IMR-90 (cell line): ENCODE measurements around the gene RPP40. TPM values are rescaled to one million over a fixed set of nuclear protein-coding genes. Genes with fewer than 3 reads are reported as not detected.

Experiments
- ATAC-seq: fragments of 200-7000 bp; cut with Tn5 transposase; 2 replicates; pipeline ENCODE4 v1.9.1; 2020; ENCODE audit warnings: low read depth, mild to moderate bottlenecking, moderate library complexity
- BruUV-seq: library from RNA; stranded (reverse); fragments of 400-500 nt; replicated peaks from 2 replicates; lab custom pipeline; 2021; lab: Mats Ljungman, UMichigan
- CTCF ChIA-PET: fragments of 300-600 bp; formaldehyde crosslinking; extraction: SDS; loops from one replicate; lab custom pipeline; 2021; ENCODE audit warnings: antibody characterized with exemption; lab: Yijun Ruan, JAX
- POLR2A ChIA-PET: fragments of 300-600 bp; sonication (Branson Sonifier 250); formaldehyde crosslinking; loops from one replicate; lab custom pipeline; 2022; ENCODE audit warnings: antibody characterized with exemption; ENCODE audit not compliant: unreplicated experiment; lab: Charles Lee
- DNase-seq: peaks from one replicate; pipeline ENCODE4 v3.0.0; 2013
- H2AFZ ChIP-seq: replicated peaks from 2 replicates; pipeline ENCODE3; 2013; ENCODE audit warnings: low read length, mild to moderate bottlenecking; ENCODE audit not compliant: poor library complexity
- H2AK5ac ChIP-seq: 2 replicates; pipeline ENCODE4 v1.6.1; 2013; ENCODE audit warnings: low read depth, low read length, inconsistent platforms
- H2AK9ac ChIP-seq: replicated peaks from 2 replicates; pipeline ENCODE3; 2013; ENCODE audit warnings: mild to moderate bottlenecking, low read depth, low read length, moderate library complexity; ENCODE audit not compliant: poor library complexity
- H2BK120ac ChIP-seq: 2 replicates; pipeline ENCODE4 v1.6.1; 2013; ENCODE audit warnings: low read depth, low read length, inconsistent platforms
- H2BK15ac ChIP-seq: 3 replicates; pipeline ENCODE4 v1.6.1; 2013; ENCODE audit warnings: low read depth, low read length, inconsistent platforms
- H2BK20ac ChIP-seq: 2 replicates; pipeline ENCODE4 v1.6.1; 2013; ENCODE audit warnings: low read depth, mild to moderate bottlenecking, inconsistent platforms, low read length, moderate library complexity
- H2BK5ac ChIP-seq: 2 replicates; pipeline ENCODE4 v1.6.1; 2013; ENCODE audit warnings: mild to moderate bottlenecking, low read depth, low read length, inconsistent platforms; ENCODE audit not compliant: poor library complexity, severe bottlenecking
- H3K14ac ChIP-seq: replicated peaks from 2 replicates; pipeline ENCODE4 v1.6.1; 2013; ENCODE audit warnings: low read depth, low read length, inconsistent platforms
- H3K18ac ChIP-seq: 2 replicates; pipeline ENCODE4 v1.6.1; 2013; ENCODE audit warnings: low read depth, low read length, control low read depth
- H3K23ac ChIP-seq: 2 replicates; pipeline ENCODE4 v1.6.1; 2013; ENCODE audit warnings: low read depth, low read length, inconsistent platforms
- H3K27ac ChIP-seq: 2 replicates; pipeline ENCODE4 v1.5.1; 2013; ENCODE audit warnings: mild to moderate bottlenecking, control low read depth, low read length; ENCODE audit not compliant: insufficient read depth
- H3K27me3 ChIP-seq: 2 replicates; pipeline ENCODE4 v1.6.1; 2013; ENCODE audit warnings: low read length; ENCODE audit not compliant: control insufficient read depth, insufficient read depth
- H3K36me3 ChIP-seq: 2 replicates; pipeline ENCODE4 v1.6.1; 2013; ENCODE audit warnings: low read length, mixed read lengths; ENCODE audit not compliant: control insufficient read depth, insufficient read depth
- H3K4ac ChIP-seq: 2 replicates; pipeline ENCODE4 v1.6.1; 2013; ENCODE audit warnings: low read depth, low read length, inconsistent platforms
- H3K4me1 ChIP-seq: 2 replicates; pipeline ENCODE4 v1.6.1; 2013; ENCODE audit warnings: low read length, mixed read lengths; ENCODE audit not compliant: control insufficient read depth, insufficient read depth
- H3K4me2 ChIP-seq: 2 replicates; pipeline ENCODE4 v1.6.1; 2013; ENCODE audit warnings: low read depth, mild to moderate bottlenecking, control low read depth, low read length, moderate library complexity
- H3K4me3 ChIP-seq: 2 replicates; pipeline ENCODE4 v1.5.1; 2013; ENCODE audit warnings: low read depth, mild to moderate bottlenecking, control low read depth, low read length, moderate library complexity; ENCODE audit not compliant: insufficient read depth
- H3K56ac ChIP-seq: 2 replicates; pipeline ENCODE4 v1.6.1; 2013; ENCODE audit warnings: low read length, inconsistent platforms; ENCODE audit not compliant: insufficient read depth; ENCODE audit errors: extremely low read depth
- H3K79me1 ChIP-seq, 2 experiments: 2 replicates each; pipeline ENCODE4 v1.6.1; 2013; ENCODE audit warnings: low read length in 2 of 2, inconsistent platforms in 1 of 2, low read depth in 1 of 2
- H3K9ac ChIP-seq: 2 replicates; pipeline ENCODE4 v1.6.1; 2013; ENCODE audit warnings: low read depth, low read length, control low read depth
- H3K9me1 ChIP-seq: 2 replicates; pipeline ENCODE4 v1.6.1; 2013; ENCODE audit warnings: low read length, inconsistent platforms; ENCODE audit not compliant: insufficient read depth
- H3K9me3 ChIP-seq: 2 replicates; pipeline ENCODE4 v1.6.1; 2013; ENCODE audit warnings: low read length; ENCODE audit not compliant: control insufficient read depth, insufficient read depth
- H4K20me1 ChIP-seq: 2 replicates; pipeline ENCODE4 v1.6.1; 2013; ENCODE audit warnings: low read length, inconsistent platforms; ENCODE audit not compliant: insufficient read depth
- H4K5ac ChIP-seq: 2 replicates; pipeline ENCODE4 v1.6.1; 2013; ENCODE audit warnings: mild to moderate bottlenecking, low read depth, low read length, control low read depth
- H4K8ac ChIP-seq, 2 experiments: 2 replicates each; pipeline ENCODE4 v1.6.1; 2013; ENCODE audit warnings: low read depth in 2 of 2, low read length in 2 of 2, control low read depth in 1 of 2, inconsistent platforms in 1 of 2
- H4K91ac ChIP-seq: 2 replicates; pipeline ENCODE4 v1.6.1; 2013; ENCODE audit warnings: low read depth, low read length, inconsistent platforms; ENCODE audit not compliant: insufficient read depth
- CEBPB ChIP-seq: IDR thresholded peaks from 2 replicates; pipeline ENCODE4 v1.6.1; 2012; ENCODE audit warnings: low read depth, low read length, improper control_type of control experiment
- ELK1 ChIP-seq: fragments of 150-350 bp; IDR thresholded peaks from 2 replicates; pipeline ENCODE4 v1.6.1; 2016; ENCODE audit warnings: low read depth, mild to moderate bottlenecking, low read length, moderate library complexity, borderline replicate concordance
- MAFK ChIP-seq: IDR thresholded peaks from 2 replicates; pipeline ENCODE4 v1.6.1; 2012; ENCODE audit warnings: low read depth, low read length, improper control_type of control experiment
- MXI1 ChIP-seq: IDR thresholded peaks from 2 replicates; pipeline ENCODE4 v1.6.1; 2012; ENCODE audit warnings: low read depth, mild to moderate bottlenecking, low read length, moderate library complexity, borderline replicate concordance
- NFE2L2 ChIP-seq: fragments of 150-350 bp; IDR thresholded peaks from 2 replicates; pipeline ENCODE4 v1.6.1; 2016; ENCODE audit warnings: low read depth, mild to moderate bottlenecking, low read length
- POLR2A ChIP-seq: IDR thresholded peaks from 2 replicates; pipeline ENCODE4 v1.6.1; 2012; ENCODE audit warnings: mild to moderate bottlenecking, low read depth, low read length
- RAD21 ChIP-seq: IDR thresholded peaks from 2 replicates; pipeline ENCODE4 v1.6.1; 2012; ENCODE audit warnings: low read length, improper control_type of control experiment
- RCOR1 ChIP-seq: IDR thresholded peaks from 2 replicates; pipeline ENCODE4 v1.6.1; 2012; ENCODE audit warnings: mild to moderate bottlenecking, low read length, improper control_type of control experiment; ENCODE audit not compliant: insufficient replicate concordance
- RFX5 ChIP-seq: IDR thresholded peaks from 2 replicates; pipeline ENCODE4 v1.8.0; 2012; ENCODE audit warnings: low read depth, mild to moderate bottlenecking, low read length, moderate library complexity
- SMC3 ChIP-seq: fragments of 150-350 bp; IDR thresholded peaks from 2 replicates; pipeline ENCODE4 v1.6.1; 2016; ENCODE audit warnings: low read depth, mild to moderate bottlenecking, antibody characterized with exemption, low read length, moderate library complexity
- USF2 ChIP-seq: fragments of 150-350 bp; IDR thresholded peaks from 2 replicates; pipeline ENCODE4 v1.6.1; 2017; ENCODE audit warnings: mild to moderate bottlenecking, antibody characterized with exemption, low read length, low read depth
- WGBS, 2 experiments: methylation state at CpG; one replicate each; pipeline versions ENCODE4 v1.1.5 to v1.1.7; 2013; ENCODE audit warnings: missing lambda C conversion rate in 2 of 2; ENCODE audit not compliant: insufficient read length in 1 of 2; ENCODE audit errors: extremely low coverage in 2 of 2; 5-methylcytosine and 5-hydroxymethylcytosine counted together
- dilution Hi-C: fragments of 300-500 bp; cut with HindIII; formaldehyde crosslinking; loops from one replicate; pipeline ENCODE4 v1.14.3; 2018; ENCODE audit warnings: low sequenced_read_pairs; ENCODE audit not compliant: unreplicated experiment
- in situ Hi-C: fragments of 300-500 bp; cut with MboI; formaldehyde crosslinking; loops from 3 replicates; pipeline ENCODE4 v1.14.3; 2019; ENCODE audit warnings: low sequenced_read_pairs, inconsistent platforms, mixed read lengths
- intact Hi-C: fragments of 100-400 bp; cut with micrococcal nuclease; formaldehyde crosslinking; loops from 2 replicates; pipeline ENCODE4 v1.10.0; 2022
- polyA plus RNA-seq, 3 experiments: library from polyadenylated mRNA; depleted of rRNA; stranded (reverse); fragments of >200 nt; gene quantifications; 2 replicates each; pipeline ENCODE4 v1.2.3, GENCODE V29; 2012; ENCODE audit warnings: low replicate concordance in 1 of 3
- total RNA-seq: library from RNA; depleted of rRNA; stranded (reverse); fragments of >200 nt; gene quantifications from 2 replicates; pipeline ENCODE4 v1.2.3, GENCODE V29; 2012

RPP40 gene
- total and polyA plus RNA-seq, 2 of the 4 experiments (the other 2 are of a cell fraction) = 8.1 to 22.2 TPM

GRCh38 chr6:4974962-4975361, 28.9 kb downstream of the RPP40 start:
- no peak overlapping the region for H3K23ac ChIP-seq
- H3K9ac ChIP-seq = no peak overlapping the region
- ChIA-PET CTCF (no interaction called here), POLR2A (interaction anchor here (0.6 kb wide), 1 partner anchor 65 kb away, joined by 6 read pairs; no protein-coding TSS in a partner anchor)
- H3K4me3 ChIP-seq = no peak overlapping the region
- intact Hi-C loops (no loop called here), dilution Hi-C loops (no loop called here), in situ Hi-C loops (no loop called here)
- H2BK5ac ChIP-seq = no peak overlapping the region
- no peak overlapping the region for H4K5ac ChIP-seq
- no peak overlapping the region for H2BK120ac ChIP-seq
- H3K4me2 ChIP-seq = no peak overlapping the region
- no peak overlapping the region for H2BK15ac ChIP-seq
- ATAC-seq (no peak), DNase-seq (no peak)
- H3K27me3 ChIP-seq = 0 out of 2 replicates have a peak, but pooled peaks cover 2% of the 10 kb centered on the region
- no TSS peak for BruUV-seq
- H2AK9ac ChIP-seq = peak overlapping the region; percentile 68
- no peak overlapping the region for H3K56ac ChIP-seq
- no CpG with 5 or more reads among the region's 8 CpGs for WGBS, 2 experiments
- no peak overlapping the region for H2BK20ac ChIP-seq
- peaks cover 8% of the 10 kb centered on the region for H3K9me3 ChIP-seq
- no peaks in the 10 kb centered on the region for H3K79me1 ChIP-seq
- TF ChIP-seq MXI1 (no peak), SMC3 (no peak), USF2 (no peak), RCOR1 (no peak), MAFK (no peak), CEBPB (no peak), ELK1 (no peak), NFE2L2 (no peak), POLR2A (no peak), RFX5 (no peak), RAD21 (no peak)
- H2AFZ ChIP-seq = no peak overlapping the region
- H3K36me3 ChIP-seq = no peaks in the 10 kb centered on the region
- no peak overlapping the region for H4K8ac ChIP-seq
- H3K27ac ChIP-seq = no peak overlapping the region
- H3K4ac ChIP-seq = no peak overlapping the region
- peaks cover 10% of the 10 kb centered on the region; the same call in 1 of the 2 replicates for H3K9me1 ChIP-seq
- H4K20me1 ChIP-seq = no peaks in the 10 kb centered on the region
- no peak overlapping the region for H3K14ac ChIP-seq
- peaks cover 14% of the 10 kb centered on the region; the same call in 1 of the 2 replicates for H3K4me1 ChIP-seq
- no peak overlapping the region for H4K91ac ChIP-seq
- H2AK5ac ChIP-seq = no peak overlapping the region
- no peak overlapping the region; the same call in 1 of the 2 replicates for H3K18ac ChIP-seq
